GM10248 (cell line): Measurements from ENCODE around the gene PDE1C.

ENCODE experiments used
- CTCF ChIA-PET: fragments of 300-600 bp; sonication (Branson Sonifier 250); formaldehyde crosslinking; extraction: SDS; loops from one replicate; lab custom pipeline; 2021; ENCODE audit warnings: antibody characterized with exemption; lab: Yijun Ruan, JAX
- POLR2A ChIA-PET: fragments of 350-650 bp; sonication (Branson Sonifier 250); formaldehyde crosslinking; extraction: SDS; loops from one replicate; lab custom pipeline; 2020; ENCODE audit warnings: antibody characterized with exemption; lab: Yijun Ruan, JAX
- DNase-seq: peaks from one replicate; pipeline ENCODE4 v3.0.0; 2012; ENCODE audit errors: extremely low spot score
- CTCF ChIP-seq: IDR thresholded peaks from 2 replicates; pipeline ENCODE4 v1.5.1; 2012; ENCODE audit warnings: mild to moderate bottlenecking, low read depth; ENCODE audit errors: extremely low read depth, missing control alignments, control extremely low read depth

PDE1C gene

GRCh38 chr7:32062150-32062549 lies 8.1 kb downstream of the PDE1C start:
- ChIA-PET CTCF (interaction anchor here (1.2 to 3.5 kb wide), 8 partner anchors 8 to 318 kb away, joined by 3 to 12 read pairs (median 4); partner anchors contain the start of gene PDE1C), POLR2A (no interaction called here)
- peak; percentile 32 for DNase-seq
- TF ChIP-seq CTCF: peak; percentile 44

- DNase-seq: no peak
- ChIA-PET POLR2A (no interaction called here), CTCF (interaction anchor here (1.3 to 3.5 kb wide), 7 partner anchors 9 to 317 kb away, joined by 3 to 12 read pairs (median 5); partner anchors contain the start of gene PDE1C)
- TF ChIP-seq CTCF: no peak
Observed at GRCh38 chr7:32061346-32061745, 8.9 kb downstream of the PDE1C start.

GRCh38 chr7:32059289-32060011 lies 10.8 kb downstream of the PDE1C start:
- no peak for DNase-seq
- CTCF ChIA-PET: interaction anchor here (1.2 to 2.0 kb wide), 3 partner anchors 8 to 315 kb away, joined by 4 to 7 read pairs (median 5); no protein-coding TSS in a partner anchor
- POLR2A ChIA-PET: interaction anchor here (0.6 kb wide), 1 partner anchor 41 kb away, joined by 5 read pairs; no protein-coding TSS in a partner anchor
- TF ChIP-seq CTCF: no peak

- POLR2A ChIA-PET: no interaction called here
- CTCF ChIA-PET: interaction anchor here (1.2 kb wide), 1 partner anchor 314 kb away, joined by 4 read pairs; no protein-coding TSS in a partner anchor
- TF ChIP-seq CTCF: no peak
- DNase-seq: no peak
Observed at GRCh38 chr7:32058002-32058401, 12.2 kb downstream of the PDE1C start.

GRCh38 chr7:32056767-32057166 lies 13.4 kb downstream of the PDE1C start:
- no peak for TF ChIP-seq CTCF
- CTCF ChIA-PET: interaction anchor here (1.5 kb wide), 1 partner anchor 11 kb away, joined by 8 read pairs; no protein-coding TSS in a partner anchor
- POLR2A ChIA-PET: no interaction called here
- DNase-seq: no peak

- no peak for DNase-seq
- ChIA-PET POLR2A (no interaction called here), CTCF (no interaction called here)
- TF ChIP-seq CTCF: no peak
Observed at GRCh38 chr7:32053204-32053603, 17.0 kb downstream of the PDE1C start.
